ENCODE results near the gene SERPINE3. TPM values are rescaled to one million over a fixed set of nuclear protein-coding genes. Genes with fewer than 3 reads are reported as not detected.
A peak's percentile ranks its signal among the peaks of the same experiment; 100 is the strongest.

The SERPINE3 gene
- total RNA-seq, 8 experiments from 2014 or later, result 0.14 to 0.46 (median 0.21) TPM; not detected in 3

DNA sequence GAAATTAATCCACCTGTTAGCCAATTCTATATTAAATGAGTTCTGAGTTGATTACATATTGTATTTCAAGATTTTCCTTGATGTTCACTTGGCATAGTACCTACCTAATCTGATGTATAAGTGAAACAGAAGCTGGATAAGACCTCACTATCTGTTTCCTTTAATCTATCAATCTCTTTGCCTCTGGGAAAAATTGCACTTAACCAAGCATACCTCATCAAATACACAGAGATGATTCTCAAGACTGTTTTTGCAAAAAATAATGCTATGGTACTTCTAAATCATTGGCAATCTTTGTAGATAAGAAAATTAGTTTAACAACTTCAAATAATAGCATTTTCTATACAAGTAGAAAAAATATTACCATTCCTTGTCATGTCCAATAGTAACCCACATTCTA is 55.2 kb downstream of the SERPINE3 start:
- no peak overlapping the region for H3K4me3 ChIP-seq
- in situ Hi-C loops (cut with MboI; ENCODE audit: low pct_unique_long_range_greater_than_20kb in 2 of 9, low sequenced_read_pairs in 9 of 9, unreplicated experiment in 9 of 9), result no loop called here
- no peak overlapping the region for H3K27ac ChIP-seq
- no peak for ATAC-seq (replicated peaks in 6 of 8)
- H3K4me1 ChIP-seq (replicated peaks in 1 of 2), result peaks cover 21 to 22% of the 10 kb centered on the region in 2 donors

DNA sequence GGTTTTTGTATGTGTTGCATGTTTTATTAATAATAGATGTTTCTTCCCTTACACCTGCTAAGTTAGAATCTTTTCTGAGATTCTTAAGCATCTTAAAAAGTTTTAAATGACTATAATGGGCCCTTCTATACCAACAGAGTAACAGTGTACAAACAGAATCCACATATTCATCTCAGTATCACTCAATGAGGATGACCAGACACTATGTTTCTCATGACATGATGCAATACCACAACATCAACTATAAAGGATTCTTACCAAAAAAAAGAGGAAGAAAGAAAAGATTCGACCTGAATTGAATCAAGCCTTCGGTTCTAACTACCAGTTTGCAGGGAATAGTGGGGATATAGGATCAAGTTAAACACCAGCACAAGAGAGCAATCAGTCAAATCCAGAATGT is 56.9 kb downstream of the SERPINE3 start:
- in situ Hi-C loops (cut with MboI; ENCODE audit: low pct_unique_long_range_greater_than_20kb in 2 of 9, low sequenced_read_pairs in 9 of 9, unreplicated experiment in 9 of 9), result no loop called here
- Histone ChIP-seq H3K4me1 (replicated peaks in 1 of 2) (peaks cover 21 to 22% of the 10 kb centered on the region in 2 donors), H3K27ac (peak overlapping the region; percentile 22 to 41), H3K4me3 (no peak overlapping the region)
- peak in 4 of 8 experiments; percentile 23 to 72 (median 62) for ATAC-seq (replicated peaks in 6 of 8)
- WGBS, 10 experiments, result 73 to 100% (median 83%) methylated on average over 2 of the region's 2 CpGs; no CpG with 5 or more reads in 3 of the 10 experiments

DNA sequence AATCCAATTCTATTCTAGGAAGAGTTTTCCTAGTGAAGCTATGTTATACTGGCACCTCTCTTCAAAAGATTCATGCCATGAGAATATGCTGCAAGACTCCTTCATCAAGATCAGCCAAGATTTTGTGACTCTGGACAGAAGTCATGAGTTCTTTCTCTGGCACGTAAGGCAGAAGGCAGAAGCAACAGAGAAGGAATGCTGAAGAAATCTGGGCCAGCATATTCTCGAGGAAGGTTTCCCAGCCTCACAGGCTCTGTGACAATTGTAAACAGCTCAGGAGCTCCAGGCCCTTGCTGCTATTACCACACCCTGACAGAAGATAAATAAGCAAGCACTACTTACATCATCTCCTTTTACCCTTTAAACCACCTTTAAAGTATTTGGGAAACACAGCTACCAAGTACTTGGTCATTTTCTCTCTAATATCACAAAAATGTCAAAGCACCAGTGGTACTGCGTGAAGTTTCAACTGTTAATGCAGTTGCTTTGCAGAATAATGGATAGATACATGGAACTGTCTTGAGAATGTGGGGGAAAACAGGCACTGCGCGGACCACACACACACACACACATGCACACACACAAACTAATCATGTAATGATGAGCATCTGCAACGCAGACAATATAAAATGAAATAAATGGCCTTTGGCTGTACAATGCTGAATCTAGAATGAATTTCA is 57.9 kb downstream of the SERPINE3 start:
- peak; percentile 68 to 96 (median 94) for ATAC-seq (replicated peaks in 6 of 8)
- no peak overlapping the region for H3K4me3 ChIP-seq
- H3K27ac ChIP-seq, result peak overlapping the region in 1 of 2 donors; percentile 39
- peaks cover 21 to 22% of the 10 kb centered on the region in 2 donors for H3K4me1 ChIP-seq (replicated peaks in 1 of 2)
- in situ Hi-C loops (cut with MboI; ENCODE audit: low pct_unique_long_range_greater_than_20kb in 2 of 9, low sequenced_read_pairs in 9 of 9, unreplicated experiment in 9 of 9), result no loop called here
- WGBS, 10 experiments, result 35 to 73% (median 62%) methylated on average over 1 to 6 of the region's 6 CpGs; no CpG with 5 or more reads in 2 of the 10 experiments

DNA sequence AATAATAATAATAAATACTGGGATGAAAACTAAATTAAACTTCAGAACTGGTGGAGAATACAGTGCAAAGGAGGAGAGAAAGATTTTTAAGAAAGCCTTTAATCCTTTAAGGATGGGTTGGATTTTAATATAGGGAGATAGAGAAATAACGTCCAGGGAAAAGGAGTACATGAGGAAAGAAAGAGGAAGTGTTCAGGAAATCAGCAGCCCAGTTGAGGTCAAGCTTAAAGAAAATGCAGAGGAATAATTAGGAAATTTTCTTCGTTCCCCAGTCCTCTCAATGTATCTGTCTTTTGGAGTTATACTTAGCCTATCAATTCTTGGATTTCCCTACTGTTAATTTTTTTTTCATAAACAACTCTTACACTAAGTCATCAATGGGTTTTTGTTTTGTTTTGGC is 65.7 kb downstream of the SERPINE3 start:
- Histone ChIP-seq H3K4me1 (replicated peaks in 1 of 2) (peaks cover 0 to 8% of the 10 kb centered on the region in 2 donors), H3K27ac (no peak overlapping the region), H3K4me3 (no peak overlapping the region)
- ATAC-seq (replicated peaks in 6 of 8), result no peak
- 60 to 100% (median 86%) methylated on average over 1 to 2 of the region's 2 CpGs; no CpG with 5 or more reads in 1 of the 10 experiments for WGBS, 10 experiments
- in situ Hi-C loops (cut with MboI; ENCODE audit: low pct_unique_long_range_greater_than_20kb in 2 of 9, low sequenced_read_pairs in 9 of 9, unreplicated experiment in 9 of 9), result no loop called here

DNA sequence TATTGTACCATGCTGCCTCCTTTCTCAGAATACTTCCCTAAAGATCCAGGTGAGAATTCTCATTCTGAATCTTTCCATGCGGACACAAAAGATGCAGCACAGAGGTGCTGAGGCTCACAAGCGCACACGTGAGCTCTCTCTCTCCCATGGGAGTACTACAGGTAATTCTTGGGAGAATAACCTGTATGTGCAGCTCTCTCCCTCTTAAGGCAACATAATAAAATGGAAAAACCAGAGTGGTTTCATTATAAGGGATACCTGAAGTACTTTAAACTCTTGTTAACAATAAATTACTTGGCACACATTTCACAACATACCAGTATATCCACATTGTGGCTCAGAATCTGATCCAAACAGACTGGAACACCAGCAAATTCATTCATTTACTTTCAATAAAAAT is 72.9 kb downstream of the SERPINE3 start:
- Histone ChIP-seq H3K4me3 (no peak overlapping the region), H3K27ac (no peak overlapping the region), H3K4me1 (replicated peaks in 1 of 2) (peaks cover 0 to 3% of the 10 kb centered on the region in 2 donors)
- ATAC-seq (replicated peaks in 6 of 8), result no peak
- in situ Hi-C loops (cut with MboI; ENCODE audit: low pct_unique_long_range_greater_than_20kb in 2 of 9, low sequenced_read_pairs in 9 of 9, unreplicated experiment in 9 of 9), result no loop called here
- WGBS, 10 experiments, result 80 to 97% (median 93%) methylated on average over 3 of the region's 3 CpGs; no CpG with 5 or more reads in 6 of the 10 experiments

Other genes starting within 250 kb of the SERPINE3 start
- gene C13orf42, start 228.4 kb upstream of the SERPINE3 start, total RNA-seq, result under 1 TPM in 6 of 8 experiments, not detected in 2; 0.05 to 0.42 (median 0.25) TPM
- 10 to 100 TPM in 2 of 8 experiments, 1 to 10 TPM in 6; 3.3 to 14.4 (median 4.9) TPM for gene FAM124A, start 117.3 kb upstream of the SERPINE3 start, total RNA-seq
- gene INTS6, start 113.3 kb downstream of the SERPINE3 start, total RNA-seq, result 10 to 100 TPM; 25.1 to 76.7 (median 34.2) TPM
- gene WDFY2, start 244.8 kb downstream of the SERPINE3 start, total RNA-seq, result 10 to 100 TPM in 6 of 8 experiments, 1 to 10 TPM in 2; 7.0 to 20.5 (median 11.7) TPM

All from motor neuron (in vitro differentiated cells).